Left lung (tissue), 10 donors: ENCODE measurements around the gene P2RY12. TPM values are rescaled to one million over a fixed set of nuclear protein-coding genes. Genes with fewer than 3 reads are reported as not detected.

Experiments
- ATAC-seq: fragments of 200-7000 bp; cut with Tn5 transposase; one replicate; pipeline ENCODE4 v1.9.1; 2020; ENCODE audit warnings: moderate library complexity
- DNase-seq, 4 donors: peaks; one replicate each; pipeline ENCODE4 v3.0.0-alpha.2; 2013 to 2020
- H3K27ac ChIP-seq, 2 donors: fragments of 200-600 bp; sonication (generic) in 1 of 2; one replicate each; pipeline versions ENCODE4 v1.5.0 to v1.8.0; 2020 to 2021
- H3K27me3 ChIP-seq, 2 donors: fragments of 200-600 bp; sonication (generic) in 1 of 2; one replicate each; pipeline versions ENCODE4 v1.5.0 to v1.8.0; 2020 to 2021
- H3K36me3 ChIP-seq, 2 donors: fragments of 200-600 bp; sonication (generic) in 1 of 2; one replicate each; pipeline versions ENCODE4 v1.5.0 to v1.8.0; 2020 to 2021
- H3K4me1 ChIP-seq, 2 donors: fragments of 200-600 bp; one replicate each; pipeline ENCODE4 v1.8.0; 2021
- H3K4me3 ChIP-seq, 2 donors: fragments of 200-600 bp; sonication (generic) in 1 of 2; one replicate each; pipeline versions ENCODE4 v1.5.0 to v1.8.0; 2020 to 2021; ENCODE audit warnings: mild to moderate bottlenecking in 1 of 2
- H3K9me3 ChIP-seq, 2 donors: fragments of 200-600 bp; sonication (generic) in 1 of 2; one replicate each; pipeline versions ENCODE4 v1.5.0 to v1.8.0; 2020 to 2021
- CTCF ChIP-seq, 2 donors: fragments of 200-600 bp; sonication (generic) in 1 of 2; IDR thresholded peaks; one replicate each; pipeline versions ENCODE4 v1.5.0 to v1.8.0; 2021; ENCODE audit warnings: antibody characterized with exemption in 2 of 2
- intact Hi-C, 2 donors: fragments of 100-400 bp; cut with DNase I; formaldehyde crosslinking; loops; one replicate each; pipeline versions ENCODE4 v1.11.2 to v1.14.2; 2022
- polyA plus RNA-seq, 6 donors: library from polyadenylated mRNA; unstranded; fragments of 120-200 nt; gene quantifications; one replicate each; pipeline ENCODE4 v1.2.1, GENCODE V29; 2013; ENCODE audit not compliant: insufficient read length in 6 of 6
- total RNA-seq, 2 donors: library from RNA; stranded (reverse); fragmentation: NEBNext Ultra II Directional; extraction: Animal tissue kit (Norgen Biotek cat#: 25700); gene quantifications; one replicate each; pipeline ENCODE4 v1.2.1, GENCODE V29; 2021
- donor health status: DM: no; HTN: yes; CAD: no.
- donor health status: DM: no; HTN: no; CAD: no.

The P2RY12 gene
- total and polyA plus RNA-seq, 8 donors = 0.58 to 4.0 (median 1.4) TPM

- no peaks in the 10 kb centered on the region for H3K36me3 ChIP-seq
- no peaks in the 10 kb centered on the region for H3K27me3 ChIP-seq
- no peaks in the 10 kb centered on the region for H3K9me3 ChIP-seq
- intact Hi-C loops = no loop called here
- DNase-seq (no peak), ATAC-seq (peak; percentile 50)
- TF ChIP-seq CTCF (IDR thresholded peaks at IDR 0.05) = no peak
- peak overlapping the region in 1 of 2 donors; percentile 85 for H3K27ac ChIP-seq
- peaks cover 0 to 66% of the 10 kb centered on the region in 2 donors for H3K4me1 ChIP-seq
- H3K4me3 ChIP-seq = peak overlapping the region in 1 of 2 donors; percentile 40
Observed at GRCh38 chr3:151328298-151328995, 56.1 kb downstream of the P2RY12 start.

DNA sequence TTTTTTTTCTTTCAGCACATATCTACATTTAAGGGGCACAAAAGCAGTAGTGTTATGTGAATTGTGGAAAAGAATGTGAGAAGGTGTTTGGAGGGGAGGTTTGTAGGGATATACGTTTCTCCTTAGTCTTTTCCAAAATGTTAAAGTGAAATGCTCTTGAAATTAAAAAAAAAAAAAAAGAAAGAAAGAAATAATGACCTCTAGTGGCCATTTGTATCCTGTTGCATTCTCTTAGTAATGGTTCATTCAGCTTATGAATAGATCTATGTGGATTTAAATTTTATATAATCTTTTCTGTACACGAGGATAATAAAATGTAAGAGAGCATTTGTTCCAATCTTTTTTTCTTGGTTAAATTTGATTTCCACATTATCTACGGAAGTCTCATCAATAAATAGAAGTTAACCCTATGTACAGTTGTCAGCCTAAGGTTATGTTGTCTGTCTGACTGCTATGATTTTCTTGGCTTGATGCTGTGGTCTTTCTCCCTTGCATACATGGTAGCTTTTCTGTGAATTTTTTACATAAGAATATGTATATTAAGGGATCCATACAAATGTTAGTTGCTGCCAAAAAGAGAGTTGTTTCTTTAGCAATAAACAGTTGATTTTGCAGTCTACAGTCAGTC lies 56.9 kb downstream of the P2RY12 start:
- Histone ChIP-seq H3K36me3 (no peaks in the 10 kb centered on the region), H3K27ac (peak overlapping the region in 1 of 2 donors; percentile 85), H3K9me3 (no peaks in the 10 kb centered on the region), H3K27me3 (no peaks in the 10 kb centered on the region), H3K4me1 (peaks cover 0 to 65% of the 10 kb centered on the region in 2 donors), H3K4me3 (peak overlapping the region in 1 of 2 donors; percentile 40)
- intact Hi-C loops = no loop called here
- ATAC-seq = peak; percentile 74
- peak; percentile 62 to 69 for TF ChIP-seq CTCF (IDR thresholded peaks at IDR 0.05)
- DNase-seq = no peak

GRCh38 chr3:151322511-151322910 lies 62.0 kb downstream of the P2RY12 start:
- Histone ChIP-seq H3K27me3 (no peaks in the 10 kb centered on the region), H3K9me3 (no peaks in the 10 kb centered on the region), H3K4me1 (peaks cover 0 to 59% of the 10 kb centered on the region in 2 donors), H3K4me3 (no peak overlapping the region), H3K27ac (no peak overlapping the region), H3K36me3 (no peaks in the 10 kb centered on the region)
- no peak for TF ChIP-seq CTCF (IDR thresholded peaks at IDR 0.05)
- intact Hi-C loops = no loop called here
- DNase-seq = no peak
- ATAC-seq = peak; percentile 18

GRCh38 chr3:151321526-151321925 lies 63.0 kb downstream of the P2RY12 start:
- H3K9me3 ChIP-seq = no peaks in the 10 kb centered on the region
- no peak overlapping the region for H3K4me3 ChIP-seq
- no peak for TF ChIP-seq CTCF (IDR thresholded peaks at IDR 0.05)
- H3K27ac ChIP-seq = no peak overlapping the region
- H3K4me1 ChIP-seq = peaks cover 0 to 51% of the 10 kb centered on the region in 2 donors
- intact Hi-C loops = no loop called here
- DNase-seq = no peak
- no peaks in the 10 kb centered on the region for H3K27me3 ChIP-seq
- no peak for ATAC-seq
- no peaks in the 10 kb centered on the region for H3K36me3 ChIP-seq

DNA sequence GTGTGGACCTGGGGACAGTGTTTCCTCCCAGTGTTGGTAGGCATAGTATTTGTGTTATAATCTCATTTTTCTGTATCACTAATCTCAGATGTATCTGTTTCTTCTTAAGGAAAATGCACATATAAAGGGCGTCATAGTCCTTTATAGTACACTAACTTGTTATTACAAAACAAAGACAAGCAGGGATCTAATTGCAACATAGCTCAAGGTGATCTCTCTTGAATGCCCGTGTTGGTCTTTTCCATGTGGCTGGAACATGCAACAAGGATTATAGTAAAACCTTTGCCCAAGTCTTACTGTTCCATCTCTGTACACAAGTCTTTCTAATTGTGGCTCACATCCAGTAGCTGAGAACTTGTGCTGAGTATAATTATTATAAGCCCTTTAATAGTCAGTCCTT lies 64.4 kb downstream of the P2RY12 start:
- no peak for TF ChIP-seq CTCF (IDR thresholded peaks at IDR 0.05)
- ATAC-seq (no peak), DNase-seq (no peak)
- Histone ChIP-seq H3K4me3 (no peak overlapping the region), H3K36me3 (no peaks in the 10 kb centered on the region), H3K27ac (no peak overlapping the region), H3K9me3 (no peaks in the 10 kb centered on the region), H3K4me1 (peaks cover 0 to 39% of the 10 kb centered on the region in 2 donors), H3K27me3 (no peaks in the 10 kb centered on the region)
- intact Hi-C loops = no loop called here
